K562 (cell line): ENCODE measurements around the gene PCDHGC4. TPM values are rescaled to one million over a fixed set of nuclear protein-coding genes. Genes with fewer than 3 reads are reported as not detected.

ENCODE experiments used
- ATAC-seq: fragments of 200-7000 bp; cut with Tn5 transposase; 3 replicates; pipeline ENCODE4 v1.9.1; 2020; ENCODE audit warnings: moderate library complexity
- BruUV-seq: library from RNA; stranded (reverse); fragments of 400-500 nt; replicated peaks from 2 replicates; lab custom pipeline; 2021; lab: Mats Ljungman, UMichigan
- CTCF ChIA-PET: fragments of 300-600 bp; formaldehyde crosslinking; extraction: SDS; loops from one replicate; lab custom pipeline; 2021; ENCODE audit warnings: low intra/inter-chr PET ratio; lab: Yijun Ruan, JAX
- POLR2A ChIA-PET: fragments of 300-600, 350-650 bp; sonication (Branson Sonifier 250); formaldehyde crosslinking; extraction: SDS; loops from one replicate; lab custom pipeline; 2021; ENCODE audit warnings: antibody characterized with exemption, inconsistent platforms; lab: Yijun Ruan, JAX
- DNase-seq, 4 experiments: peaks; one replicate each; pipeline versions ENCODE4 v3.0.0 to v3.0.0-alpha.2; 2011 to 2018; ENCODE audit warnings: low spot score in 3 of 4, mixed read lengths in 3 of 4; ENCODE audit errors: extremely low read depth in 1 of 4
- FAIRE-seq: peaks from 2 replicates; lab custom pipeline; 2011; peaks lifted over from hg19 to GRCh38; lab: Jason Lieb, UNC
- H2AFZ ChIP-seq: 2 replicates; pipeline ENCODE4 v1.6.0; 2011; ENCODE audit warnings: low read depth, low read length, control low read depth, inconsistent platforms
- H3K27ac ChIP-seq: fragments of 200-600 bp; 3 replicates; pipeline ENCODE4 v1.8.0; 2011; ENCODE audit warnings: low read depth, mild to moderate bottlenecking, control low read depth, inconsistent platforms, low read length, moderate library complexity, mixed read lengths; ENCODE audit errors: extremely low read depth
- H3K27me3 ChIP-seq, 2 experiments: fragments of 300-600 bp in 1 of 2; 2 replicates in 1 of 2; 3 replicates in 1 of 2; pipeline versions ENCODE4 v1.6.0 to v1.8.0; 2011; ENCODE audit warnings: inconsistent platforms in 2 of 2, low read length in 2 of 2, mild to moderate bottlenecking in 1 of 2, mixed read lengths in 1 of 2, moderate library complexity in 1 of 2; ENCODE audit not compliant: control insufficient read depth in 2 of 2, insufficient read depth in 2 of 2
- H3K36me3 ChIP-seq: fragments of 300-600 bp; 3 replicates; pipeline ENCODE4 v1.8.0; 2011; ENCODE audit warnings: mild to moderate bottlenecking, low read length, inconsistent platforms; ENCODE audit not compliant: control insufficient read depth, insufficient read depth
- H3K4me1 ChIP-seq, 2 experiments: fragments of 200-600 bp in 1 of 2; replicated peaks in 1 of 2; 2 replicates in 1 of 2; 3 replicates in 1 of 2; pipeline versions ENCODE4 v1.5.1 to v1.8.0; 2011; ENCODE audit warnings: inconsistent platforms in 2 of 2, low read length in 2 of 2, mild to moderate bottlenecking in 1 of 2, mixed read lengths in 1 of 2, moderate library complexity in 1 of 2; ENCODE audit not compliant: control insufficient read depth in 2 of 2, insufficient read depth in 2 of 2
- H3K4me2 ChIP-seq: 2 replicates; pipeline ENCODE4 v1.6.1; 2011; ENCODE audit warnings: low read length, control low read depth, inconsistent platforms, mixed read lengths; ENCODE audit not compliant: insufficient read depth
- H3K4me3 ChIP-seq: fragments of 200-600 bp; sonication (generic), shearing (Covaris generic); 2 replicates; pipeline ENCODE4 v1.5.1; 2016; ENCODE audit warnings: control low read depth, inconsistent platforms
- H3K79me2 ChIP-seq: fragments of 200-600 bp; 3 replicates; pipeline ENCODE4 v1.8.0; 2011; ENCODE audit warnings: low read length, inconsistent platforms; ENCODE audit not compliant: control insufficient read depth, insufficient read depth
- H3K9ac ChIP-seq, 2 experiments: 2 replicates each; pipeline versions ENCODE4 v1.6.0 to v1.6.1; 2011; ENCODE audit warnings: low read depth in 2 of 2, low read length in 2 of 2, control low read depth in 1 of 2, inconsistent platforms in 1 of 2, mild to moderate bottlenecking in 1 of 2, mixed read lengths in 1 of 2; ENCODE audit not compliant: insufficient read depth in 1 of 2
- H3K9me1 ChIP-seq: one replicate; pipeline ENCODE4 v1.6.0; 2011; ENCODE audit warnings: inconsistent platforms, mild to moderate bottlenecking, low read length, moderate library complexity; ENCODE audit not compliant: control insufficient read depth, insufficient read depth
- H3K9me3 ChIP-seq: replicated peaks from 2 replicates; pipeline ENCODE4 v1.5.1; 2011; ENCODE audit warnings: low read depth, low read length, inconsistent platforms; ENCODE audit not compliant: control insufficient read depth, insufficient read depth
- H4K20me1 ChIP-seq: replicated peaks from 2 replicates; pipeline ENCODE4 v1.6.1; 2011; ENCODE audit warnings: low read length, inconsistent platforms, mixed read lengths; ENCODE audit not compliant: control insufficient read depth, insufficient read depth
- BDP1 ChIP-seq: IDR thresholded peaks from 3 replicates; pipeline ENCODE4 v1.6.1; 2011; ENCODE audit not compliant: insufficient read length, insufficient read depth
- COPS2 ChIP-seq: fragments of 450-650 bp; conservative IDR thresholded peaks from 2 replicates; pipeline ENCODE4 v1.6.1; 2016; ENCODE audit warnings: mild to moderate bottlenecking, moderate library complexity
- E2F4 ChIP-seq: sonication (generic); formaldehyde crosslinking; IDR thresholded peaks from 2 replicates; pipeline ENCODE4 v1.8.0; 2022; ENCODE audit warnings: mild to moderate bottlenecking, low read depth, missing genetic modification reagents
- ESRRA ChIP-seq: fragments of 450-650 bp; IDR thresholded peaks from 2 replicates; pipeline ENCODE4 v1.6.1; 2014; ENCODE audit warnings: low read depth, mild to moderate bottlenecking, moderate library complexity, borderline replicate concordance
- HDAC1 ChIP-seq, 2 experiments: fragments of 450-650 bp; IDR thresholded peaks; 2 replicates each; pipeline ENCODE4 v1.6.1; 2016 to 2017; ENCODE audit warnings: inconsistent platforms in 1 of 2, mild to moderate bottlenecking in 1 of 2, moderate library complexity in 1 of 2
- HMG20B ChIP-seq: fragments of 250-450 bp; sonication (Bioruptor Pico); IDR thresholded peaks from 2 replicates; pipeline ENCODE4 v1.5.0; 2021; ENCODE audit warnings: mild to moderate bottlenecking
- POLR2AphosphoS2 ChIP-seq: IDR thresholded peaks from 2 replicates; pipeline ENCODE4 v1.6.1; 2012; ENCODE audit warnings: low read length, improper control_type of control experiment
- RNF2 ChIP-seq: sonication (generic); IDR thresholded peaks from 2 replicates; pipeline ENCODE4 v1.6.1; 2016
- SMC3 ChIP-seq: conservative IDR thresholded peaks from 2 replicates; pipeline ENCODE4 v1.6.1; 2011; ENCODE audit warnings: low read depth, low read length, improper control_type of control experiment; ENCODE audit not compliant: insufficient read depth
- SRSF1 ChIP-seq: fragments of 200-400 bp; formaldehyde crosslinking; IDR thresholded peaks from 2 replicates; pipeline ENCODE4 v1.6.1; 2017; ENCODE audit warnings: mild to moderate bottlenecking, low read depth, low read length, moderate library complexity
- TRIM24 ChIP-seq, 2 experiments: fragments of 450-650 bp; IDR thresholded peaks; 2 replicates each; pipeline ENCODE4 v1.6.1; 2016
- YBX1 ChIP-seq: fragments of 450-650 bp; IDR thresholded peaks from 2 replicates; pipeline ENCODE4 v1.7.1; 2016; ENCODE audit warnings: mild to moderate bottlenecking
- ZFPM2 ChIP-seq: fragments of 250-450 bp; sonication (Bioruptor Pico); IDR thresholded peaks from 2 replicates; pipeline ENCODE4 v1.5.1; 2022; ENCODE audit warnings: mild to moderate bottlenecking
- ZNF143 ChIP-seq: sonication (generic); formaldehyde crosslinking; IDR thresholded peaks from 2 replicates; pipeline ENCODE4 v1.9.0; 2022; ENCODE audit warnings: mild to moderate bottlenecking, missing genetic modification reagents
- ZNF395 ChIP-seq: fragments of 200-800 bp; sonication (Bioruptor generic); IDR thresholded peaks from 2 replicates; pipeline ENCODE4 v1.6.1; 2017; ENCODE audit warnings: missing genetic modification characterization, missing compliant biosample characterization
- ZNF57 ChIP-seq: fragments of 450-650 bp; formaldehyde crosslinking; IDR thresholded peaks from 2 replicates; pipeline ENCODE4 v1.4.0; 2020; ENCODE audit warnings: mild to moderate bottlenecking, moderate library complexity
- WGBS: fragments of 100-300 bp; shearing (Covaris generic); methylation state at CpG from one replicate; pipeline ENCODE4 v1.1.6; 2016; ENCODE audit warnings: low coverage, mixed read lengths; ENCODE audit not compliant: insufficient coverage; ENCODE audit errors: missing lambda C conversion rate; 5-methylcytosine and 5-hydroxymethylcytosine counted together
- in situ Hi-C: fragments of 300-500 bp; cut with MboI; formaldehyde crosslinking; loops from 4 replicates; pipeline ENCODE4 v1.15.0; 2018; ENCODE audit warnings: inconsistent platforms, mixed read lengths
- intact Hi-C: fragments of 100-400 bp; cut with micrococcal nuclease; formaldehyde crosslinking; loops from 2 replicates; pipeline ENCODE4 v1.14.2; 2022
- polyA plus RNA-seq, 8 experiments: library from polyadenylated mRNA; depleted of rRNA in 4 of 8; stranded (reverse) in 5 of 8; unstranded in 3 of 8; fragments of >200 nt; fragmentation: Nextera tagmentation in 2 of 8; fragmentation: Illumina TruSeq in 1 of 8; extraction: Ambion mirVana in 2 of 8; extraction: Trizol in 1 of 8; gene quantifications; 2 replicates each; pipeline versions ENCODE4 v1.2.1 to v1.2.3, GENCODE V29; 2011 to 2014; ENCODE audit warnings: inconsistent platforms in 1 of 8, missing spikeins in 1 of 8
- total RNA-seq, 7 experiments: library from RNA; depleted of rRNA in 6 of 7; stranded (reverse); fragments of >200 nt in 6 of 7; fragmentation: Illumina TruSeq in 2 of 7; extraction: Trizol in 2 of 7; gene quantifications; 2 replicates each; pipeline versions ENCODE4 v1.2.1 to v1.2.3, GENCODE V29; 2011 to 2021; ENCODE audit warnings: low replicate concordance in 1 of 7

PCDHGC4 gene
- total and polyA plus RNA-seq, 9 of the 15 experiments (the other 6 are each of a cell fraction or from before 2014, with no cell fraction given): 0.05 TPM; not detected in 8

DNA sequence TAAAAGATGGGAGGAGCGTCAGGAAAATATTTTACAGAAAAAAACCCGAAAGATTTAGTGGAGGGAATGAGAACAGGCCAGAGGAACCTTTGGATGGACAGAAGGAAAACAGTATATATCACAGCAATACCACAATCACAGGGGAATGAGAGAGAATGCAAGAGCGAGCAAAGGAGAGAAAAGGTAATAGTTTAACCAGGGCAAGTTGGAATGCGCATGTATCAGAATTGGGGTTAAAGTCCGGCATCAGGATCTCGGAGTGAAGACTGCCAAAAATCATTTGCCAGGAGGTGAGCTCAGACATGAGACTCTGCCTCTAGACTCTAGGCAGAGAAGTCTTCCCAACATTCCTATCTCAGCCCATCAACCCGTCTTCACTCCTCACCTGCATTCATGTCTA is 40.8 kb downstream of the PCDHGC4 start (continued):
- TF ChIP-seq E2F4: no peak
- no peak for TF ChIP-seq TRIM24 (IDR thresholded peaks at IDR 0.05)
- TF ChIP-seq, all 486 proteins: peak for 0

DNA sequence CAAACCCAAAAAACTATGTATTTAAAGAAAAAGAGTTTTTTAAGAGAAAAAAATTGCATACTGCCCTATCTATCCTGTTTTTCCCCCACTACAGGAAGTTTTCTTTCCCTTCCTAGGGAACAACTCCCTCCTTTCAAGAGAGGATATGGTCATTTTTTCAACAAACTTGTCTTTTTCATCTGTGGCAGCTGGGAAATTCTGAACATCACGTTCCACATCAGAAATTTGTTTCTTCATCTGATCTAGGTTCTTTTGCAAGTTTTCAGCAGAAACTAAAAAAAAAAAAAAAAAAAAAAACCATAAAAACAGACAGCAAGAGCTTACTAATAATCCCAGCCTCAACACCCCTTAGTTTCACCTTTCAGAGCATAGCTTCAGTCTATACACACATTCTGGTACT is 42.6 kb downstream of the PCDHGC4 start:
- Histone ChIP-seq H3K9ac (no peak overlapping the region), H3K36me3 (peaks cover 99% of the 10 kb centered on the region)
- no TSS peak for BruUV-seq

More for the DNA sequence above, 42.6 kb downstream of the PCDHGC4 start:
- Histone ChIP-seq H3K27ac (no peak overlapping the region), H3K9me3 (no peaks in the 10 kb centered on the region), H3K9me1 (no peaks in the 10 kb centered on the region), H3K4me3 (no peak overlapping the region), H3K79me2 (no peaks in the 10 kb centered on the region), H4K20me1 (no peaks in the 10 kb centered on the region; the same call in 1 of the 2 replicates), H3K4me1 (peaks cover 0 to 2% of the 10 kb centered on the region in 2 experiments; a peak in 1 of 5 replicates), H3K4me2 (no peak overlapping the region), H3K27me3 (no peaks in the 10 kb centered on the region), H2AFZ (no peak overlapping the region)
- intact Hi-C loops (no loop called here), in situ Hi-C loops (no loop called here)
- no peak for FAIRE-seq
- ChIA-PET CTCF (no interaction called here), POLR2A (no interaction called here)
- 69% methylated on average over 1 of the region's 1 CpG for WGBS
- ATAC-seq: no peak
- no peak for TF ChIP-seq RNF2
- no peak for TF ChIP-seq SMC3
- TF ChIP-seq ESRRA: no peak
- no peak for TF ChIP-seq BDP1
- TF ChIP-seq ZNF395 (CRISPR knock-in tag): no peak
- no peak for TF ChIP-seq SRSF1
- TF ChIP-seq ZNF143 (CRISPR knock-in tag): no peak
- TF ChIP-seq POLR2AphosphoS2: no peak
- no peak for TF ChIP-seq YBX1
- no peak for TF ChIP-seq HMG20B (CRISPR knock-in tag)
- TF ChIP-seq HDAC1 (IDR thresholded peaks at IDR 0.05): no peak
- TF ChIP-seq COPS2: no peak
- TF ChIP-seq ZFPM2 (CRISPR knock-in tag): no peak
- TF ChIP-seq ZNF57 (CRISPR knock-in tag): no peak
- DNase-seq: no peak
